Activated CD4-positive, alpha-beta T cell treated with anti-CD3 and anti-CD28 coated beads, Interleukin-2, amount 50 U/mL, for 48 hours (primary cell): Measurements from ENCODE around the gene GNG7.
A peak's percentile ranks its signal among the peaks of the same experiment; 100 is the strongest.

Experiments used
- DNase-seq, 2 experiments: peaks; one replicate each; pipeline ENCODE4 v3.0.0-alpha.2; 2020

Gene GNG7

DNA sequence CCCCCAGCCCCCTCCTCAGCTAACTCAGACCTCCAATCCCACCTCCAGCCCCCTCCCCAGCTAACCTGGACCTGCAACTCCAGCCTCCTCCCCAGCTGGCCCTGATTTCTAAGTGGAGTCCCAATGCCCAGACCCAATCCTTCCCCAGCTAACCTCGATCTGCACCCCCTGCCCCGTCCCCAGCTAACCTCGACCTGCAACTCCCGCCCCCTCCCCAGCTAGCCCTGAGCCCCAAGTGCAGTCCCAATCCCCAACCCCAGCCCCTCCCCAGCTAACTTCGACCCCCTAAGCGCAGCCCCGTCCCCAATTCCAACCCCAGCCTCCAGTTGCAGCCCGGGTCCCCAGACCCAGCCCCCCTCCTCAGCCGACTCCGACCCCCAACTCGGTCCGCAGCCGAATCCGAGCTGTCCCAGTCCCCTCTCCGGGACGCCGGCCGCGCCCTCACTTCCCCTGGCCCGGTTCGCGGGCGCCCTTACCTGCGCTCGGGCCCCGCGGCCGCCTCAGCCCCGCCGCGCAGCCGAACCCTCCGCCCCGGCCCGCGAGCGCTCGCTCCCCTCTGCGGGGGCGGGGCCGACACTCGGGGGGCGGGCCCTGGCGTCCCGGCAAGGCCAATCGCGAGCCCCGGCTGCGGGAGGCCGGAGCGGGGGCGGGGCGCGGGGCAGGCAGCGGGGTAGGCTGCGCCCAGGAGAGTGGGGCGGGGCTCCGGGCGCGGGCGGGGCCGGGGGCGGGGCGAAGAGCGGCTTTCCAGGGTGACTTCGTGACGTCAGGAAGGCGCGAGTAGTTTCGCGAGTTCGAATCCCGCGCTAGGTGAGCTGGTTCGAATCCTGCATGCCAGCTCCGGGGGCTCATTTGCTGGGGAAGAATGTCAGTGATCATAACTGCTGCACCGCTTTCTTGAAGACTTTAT is at the start of gene GNG7:
TSS of gene GNG7 (minus strand) at position 525 of the 907 bp plus-strand sequence. CDS start 182,006 bp downstream, outside the sequence.
- DNase-seq = peak; percentile 95 to 98

DNA sequence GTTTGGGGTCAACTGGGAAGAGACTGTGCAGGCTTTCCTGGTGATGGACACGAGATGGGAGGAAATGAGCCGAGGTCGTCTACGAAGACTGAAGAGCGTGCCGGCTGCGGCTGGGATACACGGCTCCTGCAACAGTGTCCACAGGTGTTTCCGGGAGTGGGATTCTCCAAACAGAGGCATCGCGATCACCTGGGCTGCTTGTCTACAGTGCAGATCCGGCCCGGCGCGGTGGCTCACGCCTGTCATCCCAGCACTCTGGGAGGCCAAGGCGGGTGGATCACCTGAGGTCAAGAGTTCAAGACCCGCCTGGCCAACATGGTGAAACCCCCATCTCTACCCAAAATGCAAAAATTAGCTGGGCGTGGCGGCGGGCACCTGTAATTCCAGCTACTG is 48.9 kb upstream of the GNG7 start:
- no peak for DNase-seq

DNA sequence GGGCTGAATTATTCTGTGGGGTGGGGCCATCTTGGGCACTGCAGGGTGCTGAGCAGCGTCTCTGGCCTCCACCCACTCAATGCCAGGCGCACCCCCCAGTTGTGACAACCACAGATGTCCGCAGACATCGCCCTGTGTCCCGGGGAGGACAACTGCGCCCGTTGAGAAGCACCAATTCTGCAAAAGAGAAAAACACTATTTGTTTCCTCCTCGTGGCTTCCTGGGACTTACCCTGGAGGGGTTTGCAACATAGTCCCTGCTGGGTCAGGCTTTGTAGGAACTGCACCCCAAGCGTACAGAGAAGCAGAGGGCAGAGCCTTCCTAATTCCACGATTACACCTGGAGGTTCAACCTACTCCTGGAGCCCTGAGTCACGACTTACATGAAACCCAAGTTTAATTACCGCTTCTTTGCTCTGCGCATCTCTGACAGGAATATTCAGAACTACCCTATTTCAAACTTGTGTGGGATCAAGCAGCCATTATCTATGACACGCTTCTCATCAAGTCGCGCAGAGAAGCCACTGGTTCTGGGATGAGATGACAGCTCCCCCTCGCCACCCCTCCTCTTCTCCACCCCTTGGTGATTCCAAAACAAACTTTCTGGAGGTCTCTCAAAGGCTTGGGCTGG is 48.4 kb upstream of the GNG7 start:
- DNase-seq = no peak

DNA sequence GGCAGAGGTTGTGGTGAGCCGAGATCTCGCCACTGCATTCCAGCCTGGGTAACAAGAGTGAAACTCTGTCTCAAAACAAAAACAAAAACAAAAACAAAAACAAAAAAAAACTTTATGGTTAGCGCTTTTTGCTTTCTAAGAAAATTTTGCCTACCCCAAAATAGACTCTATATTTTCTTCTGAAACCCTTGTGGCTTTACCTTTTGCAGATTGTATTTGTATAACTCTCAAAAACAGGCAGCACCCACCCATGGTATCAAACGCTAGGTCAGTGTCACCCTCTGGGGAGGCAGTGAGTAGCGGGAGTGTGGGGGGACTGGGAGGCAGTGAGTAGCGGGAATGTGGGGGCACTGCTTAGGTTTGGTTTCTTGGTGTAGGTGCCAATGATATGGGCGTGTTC is 44.9 kb upstream of the GNG7 start:
- no peak for DNase-seq

DNA sequence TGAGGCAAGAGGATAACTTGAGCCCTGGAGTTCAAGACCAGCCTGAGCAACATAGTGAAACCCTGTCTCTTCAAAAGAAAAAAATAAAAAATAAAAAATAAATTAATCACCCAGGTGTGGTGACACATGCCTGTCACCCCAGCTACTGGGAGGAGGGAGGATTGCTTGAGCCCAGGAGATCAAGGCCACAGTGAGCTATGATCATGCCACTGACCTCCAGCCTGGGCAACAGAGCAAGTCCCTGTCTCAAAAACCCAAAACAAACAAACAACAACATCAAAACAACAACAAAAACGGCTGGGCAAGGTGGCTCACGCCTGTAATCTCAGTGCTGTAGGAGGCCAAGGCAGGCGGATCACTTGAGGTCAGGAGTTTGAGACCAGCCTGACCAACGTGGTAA is 41.6 kb upstream of the GNG7 start:
- DNase-seq = no peak

DNA sequence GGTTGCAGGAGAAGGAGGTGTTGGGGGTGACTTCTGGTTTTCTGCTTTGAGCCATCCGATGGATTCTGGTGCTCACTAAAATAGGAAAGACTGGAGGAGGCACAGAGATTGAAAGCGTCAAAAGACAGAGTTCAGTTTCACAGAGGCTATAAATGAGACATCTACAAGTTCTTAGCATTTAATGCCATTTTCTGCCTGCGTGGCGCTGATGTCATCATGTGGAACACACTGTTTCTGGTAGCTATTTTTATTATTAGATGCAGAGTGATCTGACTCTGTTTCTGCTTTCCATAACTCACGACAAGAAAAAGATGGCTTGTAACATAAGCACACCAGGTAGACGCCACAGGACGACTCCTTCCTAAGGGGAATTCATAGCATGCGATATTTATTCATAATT is 40.6 kb upstream of the GNG7 start:
- DNase-seq = no peak

DNA sequence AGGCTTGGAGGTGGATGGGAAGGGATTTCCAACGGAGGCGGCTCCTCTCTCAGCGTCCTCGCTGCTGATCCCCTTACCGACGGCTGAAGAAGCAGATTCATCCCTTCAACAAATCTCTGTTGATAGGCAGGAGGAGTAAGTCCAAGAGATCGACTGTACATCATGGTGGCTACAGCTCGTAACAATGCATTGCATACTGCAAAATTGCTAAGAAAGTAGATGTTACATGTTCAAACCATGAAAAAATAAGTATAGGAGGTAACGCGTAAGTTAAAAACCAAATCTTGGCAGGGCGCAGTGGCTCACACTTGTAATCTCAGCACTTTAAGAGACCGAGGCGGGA is 37.8 kb upstream of the GNG7 start:
- no peak for DNase-seq

DNA sequence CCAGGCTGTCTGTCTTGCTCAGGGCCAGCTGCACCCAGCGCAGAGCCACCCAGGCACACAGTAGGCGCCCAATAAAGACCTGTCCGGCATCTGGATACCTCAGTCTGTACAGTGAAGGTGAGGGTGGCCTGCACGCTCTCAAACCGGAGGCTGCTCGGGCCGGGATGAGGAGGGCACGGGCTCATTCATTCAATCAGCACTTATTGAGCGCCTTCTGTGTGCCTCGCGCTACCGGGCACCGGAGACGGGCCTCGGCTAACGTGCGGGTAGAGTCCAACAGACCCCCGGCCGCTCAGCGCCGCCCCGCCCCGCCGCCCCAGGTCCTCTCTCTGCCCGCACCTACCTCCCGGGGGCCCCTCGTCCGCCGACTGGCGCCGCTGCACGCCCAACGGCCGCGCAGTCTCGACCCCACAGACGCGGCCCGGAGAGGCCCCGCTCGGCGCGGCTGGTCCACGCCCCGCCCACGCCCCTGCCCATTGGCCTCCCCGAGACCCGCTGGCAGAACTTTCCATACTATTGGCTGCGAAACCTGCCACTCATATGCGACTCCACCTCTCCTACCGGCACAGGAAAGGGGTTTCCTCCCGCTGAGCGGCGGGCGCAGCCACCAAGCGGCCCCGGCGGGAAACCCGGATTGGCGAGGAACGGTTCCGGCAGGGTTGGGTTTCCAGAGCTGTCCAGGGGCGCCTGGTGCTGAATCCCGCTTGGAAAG is 37.3 kb upstream of the GNG7 start, which contains the start of gene SLC39A3:
TSS of gene SLC39A3 (minus strand) at position 416 of the 712 bp plus-strand sequence. CDS start 2,760 bp downstream, outside the sequence.
- DNase-seq = peak; percentile 99 to 100

DNA sequence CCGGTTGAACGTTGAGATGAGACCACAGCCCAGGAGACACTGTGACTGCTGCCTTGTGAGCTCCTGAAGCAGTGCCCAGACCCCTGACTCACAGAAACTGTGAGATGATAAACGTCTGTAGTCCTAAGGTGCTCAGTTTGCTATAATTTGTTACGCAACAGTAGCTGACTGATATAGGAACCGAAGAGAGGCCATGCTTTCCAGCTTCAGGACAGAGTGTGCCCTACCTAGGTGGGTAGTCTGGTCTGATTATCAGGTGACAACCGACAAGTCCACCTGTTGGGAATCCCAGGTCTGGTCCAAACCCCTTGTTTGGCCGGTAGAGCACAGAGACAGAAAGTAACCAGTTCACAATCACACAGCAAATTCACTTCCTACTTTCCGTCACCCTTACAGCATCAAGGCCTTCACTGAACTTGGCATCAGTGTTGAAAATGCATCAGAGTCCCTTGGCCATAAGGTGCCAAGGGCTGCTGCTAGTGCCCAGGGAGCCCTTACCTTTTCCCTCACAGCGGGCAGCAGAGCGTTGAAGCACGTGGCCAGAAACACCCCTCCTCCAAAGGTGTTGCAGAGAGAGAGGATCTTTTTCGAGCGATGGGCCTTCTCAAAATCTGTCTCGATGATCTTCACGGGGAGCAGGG is 34.2 kb upstream of the GNG7 start:
- DNase-seq = no peak

DNA sequence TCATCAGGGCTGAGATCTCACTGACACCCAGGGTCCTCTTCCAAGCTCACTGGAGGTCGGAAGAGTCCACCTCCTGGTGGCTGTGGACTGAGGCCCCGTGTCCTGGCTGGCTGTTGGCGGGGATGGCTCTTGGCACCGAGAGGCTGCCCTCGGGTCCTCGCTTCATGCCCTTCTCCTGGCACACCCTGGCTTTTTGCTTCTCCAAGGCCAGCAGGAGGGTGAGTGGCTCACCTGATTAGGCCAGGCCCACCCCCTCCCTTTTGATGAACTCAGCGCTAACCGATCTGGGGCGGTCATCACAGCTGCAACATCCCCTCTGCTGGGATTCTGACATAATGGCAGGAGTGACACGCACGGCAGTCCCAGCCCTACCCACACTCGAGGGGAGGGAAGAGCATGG is 32.9 kb upstream of the GNG7 start:
- no peak for DNase-seq

DNA sequence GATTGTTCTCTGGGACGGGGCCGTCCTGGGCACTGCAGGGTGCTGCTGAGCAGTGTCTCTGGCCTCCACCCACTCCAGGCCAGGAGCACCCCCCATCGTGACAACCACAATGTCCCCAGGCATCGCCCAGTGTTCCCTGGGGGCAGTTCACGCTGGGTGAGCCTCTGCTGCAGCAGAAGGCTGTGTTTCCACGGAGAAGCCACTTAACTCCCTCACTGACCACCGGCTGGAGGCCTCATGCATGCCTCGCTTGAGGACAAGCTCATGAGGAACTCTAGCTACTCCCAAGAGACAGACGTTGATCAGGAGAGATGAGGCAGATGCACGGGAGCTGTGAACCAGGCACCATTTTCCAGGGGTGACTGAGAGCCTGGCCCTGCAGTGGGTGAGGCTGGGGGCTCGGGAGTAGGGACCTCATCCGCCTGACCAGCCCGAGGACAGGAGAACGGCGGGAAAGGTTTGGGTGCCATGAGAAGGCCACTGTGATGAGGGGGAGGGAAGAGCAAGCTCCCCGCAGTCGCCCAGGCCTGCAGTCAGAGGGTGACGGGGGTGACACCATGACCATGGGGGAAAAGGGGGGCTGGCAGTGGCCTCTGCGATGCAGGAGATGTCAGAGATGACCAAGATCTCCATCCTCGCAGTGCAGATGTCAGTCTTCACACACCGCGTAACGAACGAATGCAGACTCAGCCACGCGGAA is 32.2 kb upstream of the GNG7 start:
- DNase-seq = no peak

DNA sequence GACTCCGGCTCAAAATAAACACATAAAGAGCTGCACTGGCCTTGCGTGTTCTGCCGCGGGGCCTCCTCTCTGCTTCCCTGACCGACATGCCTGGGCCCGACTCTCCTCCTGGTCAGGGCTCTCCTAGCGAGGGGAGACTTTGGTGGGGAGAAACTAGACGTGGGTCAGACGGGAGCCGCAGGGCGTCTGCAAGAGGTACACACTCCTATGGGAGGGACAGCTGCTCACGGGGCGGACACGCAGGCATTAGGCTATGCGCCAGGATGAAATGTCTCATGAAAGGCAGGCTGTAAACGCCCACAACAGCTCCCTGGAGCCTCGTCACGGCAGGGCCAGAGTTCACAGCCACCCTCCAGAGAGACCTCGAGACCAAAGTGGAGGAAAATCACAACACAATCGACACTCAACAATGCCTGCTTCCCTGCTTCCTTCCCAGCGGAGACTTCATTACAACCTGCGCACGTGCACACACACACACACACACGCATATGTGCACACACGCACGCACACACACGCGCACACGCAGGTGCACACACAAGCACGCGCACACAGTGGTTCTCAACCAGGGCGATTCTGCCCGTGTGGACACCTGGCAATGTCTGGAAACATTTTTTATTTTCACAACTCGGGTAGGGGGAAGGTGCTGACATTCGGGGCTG is 31.6 kb upstream of the GNG7 start:
- DNase-seq = no peak

DNA sequence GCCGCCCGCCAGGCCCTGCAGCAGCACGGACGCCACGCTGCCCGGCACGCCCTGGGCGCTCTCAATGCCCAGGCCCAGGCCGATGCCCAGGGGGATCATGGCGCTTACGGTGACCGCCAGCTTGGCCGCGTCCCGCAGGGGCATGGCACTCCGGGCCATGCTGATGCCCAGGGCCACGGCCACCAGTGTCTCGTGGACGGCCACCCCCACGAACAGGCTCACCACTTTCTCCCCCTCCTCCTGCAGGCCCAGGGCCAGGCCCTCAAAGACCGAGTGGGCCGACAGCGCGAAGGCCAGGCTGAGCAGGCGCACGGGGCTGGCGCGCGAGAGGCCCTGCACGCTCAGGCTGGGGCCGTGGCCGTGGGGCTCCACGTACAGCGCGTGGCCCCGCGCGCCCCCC is 30.4 kb upstream of the GNG7 start:
- DNase-seq = no peak

DNA sequence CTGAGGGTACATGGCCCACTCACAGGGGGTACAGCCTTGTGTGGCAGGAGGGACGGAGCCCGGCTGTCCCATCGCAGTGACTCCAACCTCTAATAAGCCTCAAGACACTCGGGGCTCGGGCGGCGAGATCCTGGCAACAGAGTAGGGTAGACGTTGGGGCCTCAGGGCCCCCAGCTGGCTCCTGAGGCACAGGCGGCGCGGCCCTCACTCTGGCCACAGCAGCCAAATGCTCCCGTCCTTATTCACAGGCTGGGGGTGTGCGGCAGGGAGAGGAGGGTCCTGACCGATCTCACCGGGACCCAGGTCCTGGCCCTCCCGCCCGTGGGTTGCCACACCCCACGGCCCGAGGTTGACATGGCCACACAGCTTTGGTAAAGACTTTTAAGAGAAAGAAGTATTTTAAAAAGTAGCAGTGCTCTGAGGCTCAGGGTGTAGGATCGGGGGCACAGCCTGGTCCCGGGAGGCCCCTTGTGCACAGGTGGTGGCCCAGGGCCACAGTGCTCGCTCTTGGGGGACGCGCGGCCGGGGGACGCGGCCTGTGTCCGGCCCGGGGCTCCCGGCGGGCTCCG is 29.7 kb upstream of the GNG7 start:
- DNase-seq = no peak

DNA sequence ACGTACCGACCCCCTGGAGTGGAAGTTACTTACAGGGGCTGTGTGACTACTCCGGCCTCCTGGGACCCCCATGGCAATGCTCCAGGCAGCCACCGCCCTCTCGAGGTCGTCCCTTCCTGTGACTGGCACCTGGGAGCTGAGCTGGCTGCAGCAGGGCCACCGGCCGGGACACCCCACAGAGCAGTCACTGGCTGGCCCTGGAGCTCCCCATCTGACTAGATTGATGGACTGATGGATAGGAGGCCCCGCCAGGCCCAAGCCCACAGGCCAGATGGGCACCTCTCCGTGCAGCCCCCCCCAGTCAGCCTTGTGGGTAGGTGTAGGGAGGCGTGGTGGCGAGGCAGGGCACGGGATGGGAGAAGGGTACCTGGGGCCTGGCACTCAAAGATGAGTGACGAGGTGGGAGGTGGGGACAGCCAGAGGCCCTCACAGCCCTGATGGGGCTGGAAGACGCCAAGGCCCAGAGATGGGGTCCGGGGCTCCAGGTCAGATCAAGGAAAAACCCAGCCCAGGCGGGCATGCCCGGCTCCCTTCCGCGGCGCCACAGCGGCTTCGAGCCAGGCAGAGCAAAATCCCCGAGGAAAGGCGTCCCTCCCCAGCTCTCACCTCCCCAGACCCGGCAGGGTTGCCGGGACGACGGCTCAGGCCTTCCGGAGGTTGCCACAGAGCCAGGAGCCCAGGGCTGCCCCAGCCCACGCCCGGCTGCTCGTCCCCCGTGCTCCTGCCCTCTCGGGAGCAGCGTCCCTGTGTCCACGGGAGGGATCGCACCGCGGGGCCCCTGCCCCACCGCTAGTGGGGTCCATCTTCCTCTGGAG is 28.9 kb upstream of the GNG7 start:
- DNase-seq = no peak

DNA sequence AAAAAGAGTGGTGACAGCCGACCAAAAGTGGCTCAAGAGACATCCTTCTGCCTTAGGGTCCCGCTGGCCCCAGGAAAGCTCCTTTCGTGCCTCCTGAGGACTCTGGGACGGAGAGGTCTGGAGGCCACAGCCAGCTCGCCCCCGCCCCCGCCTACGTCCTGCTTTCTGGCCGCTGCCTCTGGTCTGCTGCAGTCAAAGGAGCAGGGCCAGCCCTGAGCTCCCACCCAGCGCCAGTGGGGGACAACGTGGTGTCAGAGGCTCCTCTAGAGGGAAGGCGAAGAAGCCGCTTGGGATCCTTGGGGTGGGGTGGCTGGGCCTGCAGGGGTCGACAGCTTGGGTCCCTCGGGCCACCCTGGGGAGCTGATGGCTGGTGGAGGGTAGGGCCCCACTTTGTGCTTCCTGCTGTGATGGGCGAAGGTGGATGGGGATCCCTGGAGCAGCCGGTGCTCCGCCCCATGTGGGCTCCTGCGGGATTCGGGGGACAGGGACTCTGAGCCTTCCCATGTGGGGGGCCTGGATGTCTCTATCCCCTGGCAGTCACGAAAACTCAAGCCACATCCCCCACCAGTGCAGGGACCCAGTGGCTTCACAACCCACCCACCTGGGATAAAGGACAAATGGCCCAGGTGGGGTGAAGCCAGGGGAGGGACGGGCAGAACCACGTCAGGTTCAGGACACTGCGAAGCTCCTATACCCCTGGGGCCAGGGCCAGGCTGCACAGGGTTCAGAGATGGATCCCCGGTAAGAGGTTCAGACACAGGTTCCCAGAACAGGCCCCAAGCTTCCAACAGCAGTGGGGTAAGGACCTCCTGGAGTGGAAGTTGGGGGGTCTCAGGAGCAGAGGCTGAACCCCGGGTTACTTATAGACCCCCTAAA is 27.7 kb upstream of the GNG7 start:
- DNase-seq = no peak

DNA sequence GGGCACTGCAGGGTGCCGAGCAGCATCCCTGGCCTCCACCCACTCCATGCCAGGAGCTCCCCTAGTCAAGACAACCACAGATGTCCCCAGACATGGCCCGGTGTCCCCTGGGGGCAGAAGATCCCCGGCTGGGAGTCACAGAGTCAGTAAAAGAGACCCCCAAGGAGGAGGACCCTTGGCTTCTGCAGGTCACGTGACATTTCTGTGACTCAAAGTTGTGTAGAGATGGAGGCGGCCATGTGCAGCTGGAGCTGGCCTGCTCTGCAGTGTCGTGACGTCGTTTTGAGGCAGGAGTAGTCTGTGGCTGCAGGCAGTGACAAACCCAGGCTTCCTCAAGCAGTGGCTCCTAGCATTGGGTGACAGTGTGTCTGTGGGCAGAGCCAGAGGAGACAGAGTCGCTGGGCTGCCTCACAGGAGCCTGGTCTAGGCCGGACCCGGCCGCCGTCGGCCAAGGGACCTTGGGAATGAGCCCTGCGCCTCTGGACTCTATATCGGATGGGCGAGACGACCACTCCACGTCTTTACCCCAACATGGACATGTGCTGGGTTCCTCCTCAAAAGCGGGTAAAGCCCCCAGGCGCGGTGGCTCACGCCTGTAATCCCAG is 26.4 kb upstream of the GNG7 start:
- no peak for DNase-seq

DNA sequence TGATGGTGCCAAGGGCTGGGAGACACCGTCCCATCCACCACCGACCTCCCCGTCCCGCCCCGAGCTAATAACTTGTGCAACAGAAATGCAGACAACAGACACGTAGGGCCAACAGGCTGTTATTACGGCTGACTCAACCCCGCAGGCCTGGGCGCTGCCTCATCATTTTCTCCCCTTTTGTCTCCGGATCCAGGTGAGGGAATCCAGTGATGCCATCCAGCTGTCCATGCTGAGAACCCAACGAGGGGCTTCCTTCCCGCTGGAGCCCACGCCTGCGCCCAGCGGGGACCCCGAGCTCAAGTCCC is 25.1 kb upstream of the GNG7 start:
- no peak for DNase-seq

DNA sequence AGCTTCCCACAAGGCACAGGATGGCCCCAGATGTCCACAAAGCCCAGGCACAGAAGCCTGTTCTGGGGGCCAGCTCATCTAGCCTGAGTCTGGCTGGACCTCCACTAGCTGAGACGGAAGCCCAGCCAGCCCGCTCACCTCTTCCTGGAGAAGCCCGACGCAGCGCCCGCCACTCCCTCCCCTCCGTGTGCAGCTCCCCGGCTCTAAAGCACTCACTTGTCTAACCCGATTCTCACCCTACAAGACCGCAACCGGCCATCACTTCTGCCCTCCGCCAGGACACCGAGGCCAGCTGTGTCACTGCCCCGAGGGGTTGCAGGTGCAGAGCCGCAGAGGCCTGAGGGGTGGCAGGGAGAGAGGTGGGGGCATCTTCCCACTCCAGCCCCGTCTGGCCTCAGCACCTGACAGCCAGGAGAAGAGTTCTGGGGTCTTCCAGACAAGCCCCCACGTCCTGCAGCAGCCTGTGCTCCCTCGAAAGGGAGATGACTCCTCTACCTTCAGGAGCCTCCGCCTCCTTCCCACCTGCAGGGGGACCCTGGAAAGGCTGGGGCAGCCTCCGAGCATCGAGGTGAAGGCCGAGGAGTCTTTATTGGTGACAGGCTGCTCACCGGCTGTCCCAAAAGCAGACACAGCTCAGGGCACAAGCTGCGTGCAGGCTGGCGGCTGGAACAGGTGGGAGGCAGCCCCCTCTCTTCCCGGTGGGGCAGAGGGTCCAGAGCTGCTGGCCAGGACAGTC is 24.6 kb upstream of the GNG7 start:
- DNase-seq = no peak
